OCI-LY1 (cell line): Measurements from ENCODE around the gene RNF224.

Experiments used
- CTCF ChIP-seq: fragments of 200-600 bp; sonication (generic), shearing (Covaris generic); IDR thresholded peaks from 2 replicates; pipeline ENCODE4 v1.5.1; 2017; ENCODE audit warnings: mild to moderate bottlenecking, antibody characterized with exemption, low read length, moderate library complexity, mixed read lengths
- EZH2 ChIP-seq: fragments of 200-600 bp; sonication (generic), shearing (Covaris generic); IDR thresholded peaks from 2 replicates; pipeline ENCODE4 v1.8.0; 2017; ENCODE audit warnings: borderline replicate concordance, mixed run types, mild to moderate bottlenecking, antibody characterized with exemption, low read length, moderate library complexity, mixed read lengths

- TF ChIP-seq CTCF (no peak), EZH2 (no peak)
These were observed 24.3 kb upstream of the RNF224 start for GRCh38 chr9:137202966-137203365.
